Measurements from ENCODE around the gene ANKDD1B. TPM values are rescaled to one million over a fixed set of nuclear protein-coding genes. Genes with fewer than 3 reads are reported as not detected.
A peak's percentile ranks its signal among the peaks of the same experiment; 100 is the strongest.

The ANKDD1B gene
- total RNA-seq, 2 donors from 2014 or later: 1.9 to 2.7 TPM

- TF ChIP-seq POLR2A (IDR thresholded peaks at IDR 0.05) (no peak), POLR2AphosphoS5 (IDR thresholded peaks at IDR 0.05) (no peak)
- TF ChIP-seq, protein P1, sequence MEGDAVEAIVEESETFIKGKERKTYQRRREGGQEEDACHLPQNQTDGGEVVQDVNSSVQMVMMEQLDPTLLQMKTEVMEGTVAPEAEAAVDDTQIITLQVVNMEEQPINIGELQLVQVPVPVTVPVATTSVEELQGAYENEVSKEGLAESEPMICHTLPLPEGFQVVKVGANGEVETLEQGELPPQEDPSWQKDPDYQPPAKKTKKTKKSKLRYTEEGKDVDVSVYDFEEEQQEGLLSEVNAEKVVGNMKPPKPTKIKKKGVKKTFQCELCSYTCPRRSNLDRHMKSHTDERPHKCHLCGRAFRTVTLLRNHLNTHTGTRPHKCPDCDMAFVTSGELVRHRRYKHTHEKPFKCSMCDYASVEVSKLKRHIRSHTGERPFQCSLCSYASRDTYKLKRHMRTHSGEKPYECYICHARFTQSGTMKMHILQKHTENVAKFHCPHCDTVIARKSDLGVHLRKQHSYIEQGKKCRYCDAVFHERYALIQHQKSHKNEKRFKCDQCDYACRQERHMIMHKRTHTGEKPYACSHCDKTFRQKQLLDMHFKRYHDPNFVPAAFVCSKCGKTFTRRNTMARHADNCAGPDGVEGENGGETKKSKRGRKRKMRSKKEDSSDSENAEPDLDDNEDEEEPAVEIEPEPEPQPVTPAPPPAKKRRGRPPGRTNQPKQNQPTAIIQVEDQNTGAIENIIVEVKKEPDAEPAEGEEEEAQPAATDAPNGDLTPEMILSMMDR (IDR thresholded peaks at IDR 0.05): no peak
- Histone ChIP-seq H3K4me1 (replicated peaks) (no peaks in the 10 kb centered on the region), H3K27me3 (replicated peaks; ENCODE audit: insufficient read depth) (no peaks in the 10 kb centered on the region), H3K4me3 (no peak overlapping the region), H3K27ac (no peak overlapping the region), H3K9me3 (no peaks in the 10 kb centered on the region), H3K36me3 (no peaks in the 10 kb centered on the region)
- no peak for DNase-seq (ENCODE audit: low spot score)
- intact Hi-C loops (cut with DNase I): no loop called here
- WGBS: 93% methylated on average over 3 of the region's 3 CpGs
Observed at GRCh38 chr5:75706775-75707174, 95.5 kb downstream of the ANKDD1B start.

DNA sequence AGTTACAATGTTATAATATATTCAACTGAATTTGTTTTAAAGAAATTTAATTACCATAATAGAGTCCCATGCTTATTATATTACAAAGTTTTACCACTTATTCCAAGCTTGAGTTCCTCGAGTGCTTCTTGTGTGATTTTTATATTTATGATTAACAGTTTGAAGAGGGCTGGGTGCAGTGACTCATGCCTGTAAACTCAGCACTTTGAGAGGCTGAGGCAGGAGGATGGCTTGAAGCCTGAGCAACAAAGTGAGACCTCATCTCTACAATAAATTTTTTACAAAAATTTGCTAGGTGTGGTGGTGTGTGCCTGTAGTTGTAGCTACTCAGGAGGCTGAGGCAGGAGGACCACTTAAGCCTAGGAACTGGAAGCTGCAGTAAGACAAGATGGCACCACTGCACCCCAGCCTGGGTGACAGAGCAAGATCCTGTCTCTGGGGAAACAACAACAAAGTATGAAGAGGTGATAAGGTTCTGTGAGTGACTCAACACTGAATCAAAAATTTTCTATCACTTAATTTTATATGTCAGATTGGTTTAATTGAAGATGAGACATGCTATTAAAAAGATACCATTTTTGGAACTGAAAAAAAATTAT is 96.8 kb downstream of the ANKDD1B start:
- 62% methylated on average over 1 of the region's 1 CpG for WGBS
- no peak for DNase-seq (ENCODE audit: low spot score)
- TF ChIP-seq POLR2A (IDR thresholded peaks at IDR 0.05): no peak
- TF ChIP-seq POLR2AphosphoS5 (IDR thresholded peaks at IDR 0.05): no peak
- TF ChIP-seq, protein P1 (IDR thresholded peaks at IDR 0.05): no peak

DNA sequence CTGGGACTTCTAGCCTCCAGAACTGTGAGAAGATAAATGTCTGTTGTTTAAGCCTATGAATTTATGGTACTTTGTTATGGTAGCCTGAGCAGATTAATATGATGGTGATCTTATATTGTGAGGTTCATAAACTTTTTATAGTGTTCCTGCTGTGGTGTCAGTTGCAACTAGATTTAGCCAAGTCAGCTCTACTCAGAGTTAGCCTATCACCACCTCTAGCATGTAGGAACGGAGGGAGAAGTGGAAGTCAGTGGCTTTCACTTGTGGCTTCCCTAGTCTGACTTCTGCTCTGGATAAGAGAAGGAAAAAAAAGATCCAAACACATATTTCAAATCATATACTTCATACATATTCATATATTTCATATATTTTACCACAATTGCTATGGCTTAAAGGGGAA is 99.4 kb downstream of the ANKDD1B start:
- no peak overlapping the region for H3K27ac ChIP-seq
- H3K4me3 ChIP-seq: no peak overlapping the region
- intact Hi-C loops (cut with DNase I): no loop called here
- H3K36me3 ChIP-seq: no peaks in the 10 kb centered on the region
- 61% methylated on average over 1 of the region's 1 CpG for WGBS
- TF ChIP-seq, protein P1 (IDR thresholded peaks at IDR 0.05): no peak
- peak; percentile 36 for TF ChIP-seq POLR2AphosphoS5 (IDR thresholded peaks at IDR 0.05)
- TF ChIP-seq POLR2A (IDR thresholded peaks at IDR 0.05): no peak
- H3K9me3 ChIP-seq: no peaks in the 10 kb centered on the region
- no peaks in the 10 kb centered on the region for H3K27me3 ChIP-seq (replicated peaks; ENCODE audit: insufficient read depth)
- no peaks in the 10 kb centered on the region for H3K4me1 ChIP-seq (replicated peaks)
- no peak for DNase-seq (ENCODE audit: low spot score)

More for the DNA sequence above, 96.8 kb downstream of the ANKDD1B start:
- Histone ChIP-seq H3K9me3 (no peaks in the 10 kb centered on the region), H3K36me3 (no peaks in the 10 kb centered on the region), H3K4me1 (replicated peaks) (no peaks in the 10 kb centered on the region), H3K27ac (no peak overlapping the region), H3K27me3 (replicated peaks; ENCODE audit: insufficient read depth) (no peaks in the 10 kb centered on the region), H3K4me3 (no peak overlapping the region)
- intact Hi-C loops (cut with DNase I): no loop called here

DNA sequence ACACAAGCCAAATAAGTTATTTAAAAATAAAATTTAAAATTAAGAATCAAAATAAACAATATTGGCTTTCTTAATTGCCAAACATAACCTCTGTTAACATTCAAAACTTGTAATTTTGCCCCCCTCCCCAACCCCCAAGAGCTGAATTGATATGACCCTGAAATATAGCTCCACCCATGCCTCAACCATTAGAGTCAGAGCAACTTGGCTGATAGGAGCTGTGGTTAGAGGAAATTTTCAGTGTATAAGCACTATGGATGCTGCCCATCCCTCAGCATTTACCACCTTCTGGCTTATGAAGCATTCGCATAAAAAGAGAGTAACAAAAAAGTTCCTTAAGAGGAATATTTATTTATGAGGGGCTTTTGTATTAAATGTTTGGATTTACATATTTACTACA is 99.9 kb downstream of the ANKDD1B start:
- no peaks in the 10 kb centered on the region for H3K9me3 ChIP-seq
- H3K4me3 ChIP-seq: no peak overlapping the region
- DNase-seq (ENCODE audit: low spot score): no peak
- no peaks in the 10 kb centered on the region for H3K27me3 ChIP-seq (replicated peaks; ENCODE audit: insufficient read depth)
- H3K27ac ChIP-seq: no peak overlapping the region
- WGBS: 100% methylated on average over 1 of the region's 1 CpG
- TF ChIP-seq POLR2A (IDR thresholded peaks at IDR 0.05) (no peak), POLR2AphosphoS5 (IDR thresholded peaks at IDR 0.05) (no peak)
- TF ChIP-seq, protein P1 (IDR thresholded peaks at IDR 0.05): no peak
- intact Hi-C loops (cut with DNase I): no loop called here
- no peaks in the 10 kb centered on the region for H3K36me3 ChIP-seq
- no peaks in the 10 kb centered on the region for H3K4me1 ChIP-seq (replicated peaks)

GRCh38 chr5:75712091-75712490 is 100.8 kb downstream of the ANKDD1B start:
- no peak overlapping the region for H3K4me3 ChIP-seq
- TF ChIP-seq, protein P1 (IDR thresholded peaks at IDR 0.05): no peak
- TF ChIP-seq POLR2AphosphoS5 (IDR thresholded peaks at IDR 0.05): no peak
- TF ChIP-seq POLR2A (IDR thresholded peaks at IDR 0.05): no peak
- DNase-seq (ENCODE audit: low spot score): no peak
- no peaks in the 10 kb centered on the region for H3K4me1 ChIP-seq (replicated peaks)
- H3K36me3 ChIP-seq: no peaks in the 10 kb centered on the region
- H3K27me3 ChIP-seq (replicated peaks; ENCODE audit: insufficient read depth): no peaks in the 10 kb centered on the region
- WGBS: 97% methylated on average over 2 of the region's 2 CpGs
- intact Hi-C loops (cut with DNase I): no loop called here
- H3K27ac ChIP-seq: no peak overlapping the region
- H3K9me3 ChIP-seq: no peaks in the 10 kb centered on the region

All from prostate gland (tissue), 2 donors.